C4-2B (cell line): ENCODE measurements around the gene ACVR1.

Experiments used
- H3K27ac ChIP-seq: fragments of 450-650 bp; 2 replicates; pipeline ENCODE4 v1.5.1; 2017
- CTCF ChIP-seq: fragments of 450-650 bp; conservative IDR thresholded peaks from 2 replicates; pipeline ENCODE4 v1.5.1; 2017; ENCODE audit warnings: mild to moderate bottlenecking
- ZFX ChIP-seq: fragments of 450-650 bp; IDR thresholded peaks from 2 replicates; pipeline ENCODE4 v1.6.1; 2017

ACVR1 gene

GRCh38 chr2:157911750-157912149 lies 35.6 kb upstream of the ACVR1 start:
- no peak for TF ChIP-seq CTCF
- TF ChIP-seq ZFX = no peak
- H3K27ac ChIP-seq = no peak overlapping the region

GRCh38 chr2:157911246-157911645 lies 35.1 kb upstream of the ACVR1 start:
- no peak overlapping the region for H3K27ac ChIP-seq
- TF ChIP-seq ZFX (no peak), CTCF (no peak)

- no peak for TF ChIP-seq ZFX
- no peak for TF ChIP-seq CTCF
- H3K27ac ChIP-seq = no peak overlapping the region
Measured at GRCh38 chr2:157905092-157905491, 29.0 kb upstream of the ACVR1 start.

GRCh38 chr2:157903626-157904025 lies 27.5 kb upstream of the ACVR1 start:
- TF ChIP-seq ZFX = no peak
- no peak for TF ChIP-seq CTCF
- no peak overlapping the region for H3K27ac ChIP-seq

GRCh38 chr2:157903151-157903550 lies 27.0 kb upstream of the ACVR1 start:
- H3K27ac ChIP-seq = no peak overlapping the region
- TF ChIP-seq CTCF = no peak
- TF ChIP-seq ZFX = no peak

- H3K27ac ChIP-seq = no peak overlapping the region
- TF ChIP-seq CTCF (no peak), ZFX (no peak)
Measured at GRCh38 chr2:157902692-157903091, 26.6 kb upstream of the ACVR1 start.

- no peak overlapping the region for H3K27ac ChIP-seq
- peak; percentile 34 for TF ChIP-seq CTCF
- no peak for TF ChIP-seq ZFX
Measured at GRCh38 chr2:157901325-157901724, 25.2 kb upstream of the ACVR1 start.
